ENCODE results near the gene ATP10B. TPM values are rescaled to one million over a fixed set of nuclear protein-coding genes. Genes with fewer than 3 reads are reported as not detected.

The ATP10B gene
- polyA plus RNA-seq, 1 donor (not counting 4 experiments of a cell fraction or from before 2014, with no cell fraction given), result 0.25 TPM

DNA sequence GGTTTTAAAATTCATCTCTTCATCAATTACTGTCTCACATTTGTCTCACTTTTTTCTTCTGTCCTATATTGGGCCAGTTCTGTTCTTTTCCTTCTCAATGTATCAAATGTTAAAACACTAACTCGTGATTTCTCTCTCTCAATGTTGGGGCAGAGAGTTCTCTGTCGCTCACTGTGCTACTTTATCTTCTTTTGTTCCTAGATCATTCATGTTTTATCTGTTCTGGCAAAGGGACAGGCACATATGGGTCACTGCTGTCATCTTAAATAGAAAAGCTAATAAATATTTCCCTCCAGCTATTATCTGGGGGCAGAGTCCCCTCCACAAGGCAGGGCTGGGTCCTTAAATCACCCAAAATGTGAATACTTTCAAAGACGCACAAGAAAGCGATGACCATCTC is 216.3 kb downstream of the ATP10B start:
- H3K79me2 ChIP-seq (ENCODE audit: control insufficient read depth, insufficient read depth, low read length), result no peaks in the 10 kb centered on the region
- TF ChIP-seq, protein P1, sequence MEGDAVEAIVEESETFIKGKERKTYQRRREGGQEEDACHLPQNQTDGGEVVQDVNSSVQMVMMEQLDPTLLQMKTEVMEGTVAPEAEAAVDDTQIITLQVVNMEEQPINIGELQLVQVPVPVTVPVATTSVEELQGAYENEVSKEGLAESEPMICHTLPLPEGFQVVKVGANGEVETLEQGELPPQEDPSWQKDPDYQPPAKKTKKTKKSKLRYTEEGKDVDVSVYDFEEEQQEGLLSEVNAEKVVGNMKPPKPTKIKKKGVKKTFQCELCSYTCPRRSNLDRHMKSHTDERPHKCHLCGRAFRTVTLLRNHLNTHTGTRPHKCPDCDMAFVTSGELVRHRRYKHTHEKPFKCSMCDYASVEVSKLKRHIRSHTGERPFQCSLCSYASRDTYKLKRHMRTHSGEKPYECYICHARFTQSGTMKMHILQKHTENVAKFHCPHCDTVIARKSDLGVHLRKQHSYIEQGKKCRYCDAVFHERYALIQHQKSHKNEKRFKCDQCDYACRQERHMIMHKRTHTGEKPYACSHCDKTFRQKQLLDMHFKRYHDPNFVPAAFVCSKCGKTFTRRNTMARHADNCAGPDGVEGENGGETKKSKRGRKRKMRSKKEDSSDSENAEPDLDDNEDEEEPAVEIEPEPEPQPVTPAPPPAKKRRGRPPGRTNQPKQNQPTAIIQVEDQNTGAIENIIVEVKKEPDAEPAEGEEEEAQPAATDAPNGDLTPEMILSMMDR (optimal IDR thresholded peaks at IDR 0.05 in 1 of 3, IDR thresholded peaks at IDR 0.05 in 1 of 3, conservative IDR thresholded peaks at IDR 0.05 in 1 of 3; ENCODE audit: extremely low read depth in 1 of 3, insufficient read depth in 2 of 3, low read length in 3 of 3), result no peak
- no peak for TF ChIP-seq EZH2 (IDR thresholded peaks at IDR 0.05; ENCODE audit: low read length)
- no peaks in the 10 kb centered on the region for H3K36me3 ChIP-seq (ENCODE audit: control insufficient read depth in 2 of 2, extremely low read depth in 1 of 2, insufficient read depth in 2 of 2, low read length in 2 of 2)
- H3K4me3 ChIP-seq (ENCODE audit: control insufficient read depth in 2 of 3, extremely low read depth in 1 of 3, insufficient read depth in 2 of 3, low read depth in 1 of 3, low read length in 3 of 3), result no peak overlapping the region
- no peaks in the 10 kb centered on the region for H3K9me3 ChIP-seq (ENCODE audit: control insufficient read depth, low read depth, low read length)
- no peaks in the 10 kb centered on the region for H3K27me3 ChIP-seq (ENCODE audit: control insufficient read depth, extremely low read depth, insufficient read depth, low read length)
- H2AFZ ChIP-seq (ENCODE audit: control insufficient read depth, low read length), result no peak overlapping the region
- no peak overlapping the region for H3K4me2 ChIP-seq (ENCODE audit: control insufficient read depth, extremely low read depth, insufficient read depth, low read depth, low read length)
- DNase-seq (ENCODE audit: low read depth, low spot score) (no peak), FAIRE-seq (no peak)
- no peaks in the 10 kb centered on the region for H3K9me1 ChIP-seq (ENCODE audit: control insufficient read depth, extremely low read depth, insufficient read depth, low read length)
- no peak overlapping the region for H3K9ac ChIP-seq (ENCODE audit: control insufficient read depth, extremely low read depth, insufficient read depth, low read length)
- H3K27ac ChIP-seq (ENCODE audit: control insufficient read depth, insufficient read depth, low read length), result no peak overlapping the region
- H3K4me1 ChIP-seq (ENCODE audit: control insufficient read depth, extremely low read depth, insufficient read depth, low read length), result no peaks in the 10 kb centered on the region
- H4K20me1 ChIP-seq (ENCODE audit: control insufficient read depth, extremely low read depth, insufficient read depth, low read length), result no peaks in the 10 kb centered on the region
- dilution Hi-C loops (cut with MboI; ENCODE audit: extremely low pct_ligation_motif_present, low sequenced_read_pairs), result no loop called here

- no peak overlapping the region for H3K4me2 ChIP-seq (ENCODE audit: control insufficient read depth, extremely low read depth, insufficient read depth, low read depth, low read length)
- no peaks in the 10 kb centered on the region for H4K20me1 ChIP-seq (ENCODE audit: control insufficient read depth, extremely low read depth, insufficient read depth, low read length)
- no peaks in the 10 kb centered on the region for H3K36me3 ChIP-seq (ENCODE audit: control insufficient read depth in 2 of 2, extremely low read depth in 1 of 2, insufficient read depth in 2 of 2, low read length in 2 of 2)
- TF ChIP-seq, protein P1 (optimal IDR thresholded peaks at IDR 0.05 in 1 of 3, IDR thresholded peaks at IDR 0.05 in 1 of 3, conservative IDR thresholded peaks at IDR 0.05 in 1 of 3; ENCODE audit: extremely low read depth in 1 of 3, insufficient read depth in 2 of 3, low read length in 3 of 3), result no peak
- no peak for TF ChIP-seq EZH2 (IDR thresholded peaks at IDR 0.05; ENCODE audit: low read length)
- no peaks in the 10 kb centered on the region for H3K9me1 ChIP-seq (ENCODE audit: control insufficient read depth, extremely low read depth, insufficient read depth, low read length)
- FAIRE-seq (no peak), DNase-seq (ENCODE audit: low read depth, low spot score) (no peak)
- H3K27ac ChIP-seq (ENCODE audit: control insufficient read depth, insufficient read depth, low read length), result no peak overlapping the region
- H3K9ac ChIP-seq (ENCODE audit: control insufficient read depth, extremely low read depth, insufficient read depth, low read length), result no peak overlapping the region
- H3K4me3 ChIP-seq (ENCODE audit: control insufficient read depth in 2 of 3, extremely low read depth in 1 of 3, insufficient read depth in 2 of 3, low read depth in 1 of 3, low read length in 3 of 3), result no peak overlapping the region
- no peaks in the 10 kb centered on the region for H3K79me2 ChIP-seq (ENCODE audit: control insufficient read depth, insufficient read depth, low read length)
- H3K9me3 ChIP-seq (ENCODE audit: control insufficient read depth, low read depth, low read length), result no peaks in the 10 kb centered on the region
- no peaks in the 10 kb centered on the region for H3K27me3 ChIP-seq (ENCODE audit: control insufficient read depth, extremely low read depth, insufficient read depth, low read length)
- no peak overlapping the region for H2AFZ ChIP-seq (ENCODE audit: control insufficient read depth, low read length)
- no peaks in the 10 kb centered on the region for H3K4me1 ChIP-seq (ENCODE audit: control insufficient read depth, extremely low read depth, insufficient read depth, low read length)
- dilution Hi-C loops (cut with MboI; ENCODE audit: extremely low pct_ligation_motif_present, low sequenced_read_pairs), result no loop called here
These were observed 217.0 kb downstream of the ATP10B start for GRCh38 chr5:160635046-160635445.

Measured in keratinocyte (primary cell).